ENCODE results near the gene TRAP1.

DNA sequence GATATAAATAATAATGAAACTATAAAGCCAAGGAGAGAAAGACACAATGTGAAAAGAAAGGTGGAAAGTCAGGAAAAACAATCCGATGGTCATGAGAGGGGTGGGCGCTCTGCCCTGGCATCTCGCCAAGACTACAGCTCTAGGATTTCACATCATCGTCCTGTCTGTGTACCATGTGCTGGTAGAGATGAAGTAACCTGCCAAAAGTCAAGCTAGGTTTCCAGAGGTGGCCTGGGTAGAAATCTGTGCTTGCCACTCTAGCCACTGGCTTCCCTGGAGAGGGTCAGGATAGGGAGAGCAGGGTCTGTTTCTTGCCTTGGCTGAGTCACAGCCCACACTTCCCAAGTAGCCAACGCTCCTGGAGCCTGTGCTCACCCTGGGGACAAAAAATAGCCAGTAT, 31.0 kb upstream of the TRAP1 start:
- TF ChIP-seq CTCF (conservative IDR thresholded peaks at IDR 0.05; ENCODE audit: low read depth, low read length): no peak
- TF ChIP-seq EZH2phosphoT487 (IDR thresholded peaks at IDR 0.05; ENCODE audit: borderline replicate concordance, low read length): no peak
- TF ChIP-seq EZH2 (IDR thresholded peaks at IDR 0.05; ENCODE audit: low read length, unreplicated experiment): no peak

Data from PC-3 (cell line).